Fibroblast of skin of left quadriceps (primary cell): ENCODE data around the gene ZNF454.

Source experiments
- DNase-seq, 2 experiments: peaks; one replicate each; pipeline ENCODE4 v3.0.0-alpha.2; 2013; ENCODE audit warnings: low read depth in 2 of 2

The ZNF454 gene

DNA sequence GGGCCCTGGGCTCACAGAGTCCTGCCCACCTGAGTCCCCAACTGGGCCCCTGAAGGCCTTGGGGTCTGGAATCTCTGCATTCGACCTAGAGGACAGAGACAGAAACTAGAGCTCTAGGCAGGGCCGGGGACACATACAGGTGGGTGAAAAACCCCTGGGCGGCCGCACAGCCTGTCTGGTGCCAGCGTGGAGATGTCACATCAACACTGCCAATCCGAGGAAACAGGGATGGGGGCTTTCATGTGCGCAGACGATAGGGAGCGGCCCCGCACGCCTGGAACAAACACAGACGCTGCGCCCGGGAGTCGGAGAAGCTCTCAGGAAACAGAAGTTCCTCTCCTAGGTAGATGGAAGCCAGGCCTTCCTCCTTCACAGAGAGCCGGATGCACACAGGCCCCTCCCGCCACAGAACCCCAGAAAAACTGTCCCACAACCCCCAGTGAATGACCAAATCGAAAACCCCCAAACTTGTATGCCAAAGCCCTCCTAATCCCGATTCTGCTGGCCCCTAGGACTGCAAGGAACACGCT, 52.3 kb downstream of the ZNF454 start:
- no peak for DNase-seq

DNA sequence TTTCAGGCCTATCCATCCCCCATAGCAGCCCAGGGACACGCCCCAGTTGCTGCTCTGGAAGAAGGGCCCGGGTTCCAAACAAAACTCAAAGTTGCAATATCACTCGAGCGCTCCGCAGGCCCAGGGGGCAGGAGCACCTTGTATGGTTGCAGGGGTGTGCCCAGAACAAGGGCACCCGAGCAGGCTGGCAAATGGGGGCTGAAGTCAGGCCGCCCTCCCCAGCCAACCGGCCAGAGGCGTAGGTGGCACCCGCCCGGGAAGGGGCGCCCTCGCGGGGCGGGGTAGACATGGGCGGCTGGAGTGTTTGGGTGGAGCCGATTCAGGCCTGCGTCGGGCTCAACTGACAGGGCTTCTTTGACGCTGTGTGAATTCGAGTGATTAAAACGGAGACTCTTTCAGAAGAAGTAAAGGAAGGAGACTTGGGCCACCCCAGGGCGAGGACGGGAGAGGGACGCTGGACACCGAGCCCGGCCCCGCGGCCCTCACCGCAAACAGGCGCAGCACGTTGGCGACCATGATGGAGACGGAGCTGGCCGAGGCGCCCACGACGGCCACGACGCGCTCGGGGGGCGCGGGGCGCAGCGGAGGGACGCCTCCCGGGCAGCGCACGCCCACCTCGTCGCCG, 53.1 kb downstream of the ZNF454 start:
- DNase-seq, result no peak

- no peak for DNase-seq
Observed at GRCh38 chr5:178994580-178995340, 53.8 kb downstream of the ZNF454 start, which contains the start of gene GRM6. TSS of gene GRM6 (minus strand) at chr5:178995320. CDS start at chr5:178994944, 376 bp downstream.

- no peak for DNase-seq
Observed at GRCh38 chr5:178995341-178995690, 54.3 kb downstream of the ZNF454 start.

GRCh38 chr5:178996156-178996555, 55.2 kb downstream of the ZNF454 start:
- DNase-seq, result no peak

DNA sequence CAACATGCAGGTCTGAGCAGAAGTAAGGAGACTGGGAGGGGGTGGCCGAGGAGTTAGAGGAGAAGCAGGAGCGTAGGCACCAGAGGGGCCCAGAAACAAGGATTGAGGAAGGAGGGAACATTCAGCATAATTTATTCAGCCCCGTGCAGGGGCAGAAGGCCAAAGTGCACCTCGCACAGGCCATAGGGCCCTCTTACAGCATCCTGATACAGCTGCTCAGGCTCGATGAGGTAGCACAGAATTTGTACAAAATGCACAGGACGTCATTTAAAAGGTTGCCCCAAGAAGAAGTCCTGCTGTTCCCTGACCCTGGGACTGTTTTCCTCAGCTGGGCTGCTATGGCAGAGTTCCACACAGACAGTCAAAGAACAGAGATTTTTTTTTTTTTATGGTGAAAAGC, 56.2 kb downstream of the ZNF454 start:
- no peak for DNase-seq

DNA sequence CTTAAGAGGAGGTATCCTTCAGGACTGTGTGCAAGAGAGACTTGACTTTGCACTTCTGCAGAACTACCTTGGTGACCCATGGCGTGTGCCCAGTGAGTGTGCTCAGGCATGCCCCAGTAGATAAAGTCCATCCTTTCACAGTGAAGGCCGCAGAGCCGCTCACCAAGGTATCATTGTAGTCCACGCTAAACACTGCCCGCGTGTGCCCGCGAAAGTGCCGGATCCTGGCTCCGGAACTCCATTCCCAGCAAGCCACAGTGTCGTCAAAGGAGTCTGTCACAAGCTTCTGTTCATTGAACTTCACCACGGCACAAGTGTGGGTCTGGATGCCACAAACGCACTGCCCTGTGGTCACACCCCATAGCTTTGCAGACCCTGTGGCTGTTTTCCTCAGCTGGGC, 57.4 kb downstream of the ZNF454 start:
- DNase-seq, result no peak

- DNase-seq, result no peak
Observed at GRCh38 chr5:179006564-179006963, 65.6 kb downstream of the ZNF454 start.

GRCh38 chr5:179008667-179009066, 67.7 kb downstream of the ZNF454 start:
- DNase-seq, result no peak
